Pancreas (tissue), 10 donors: Measurements from ENCODE around the gene ASTL. TPM values are rescaled to one million over a fixed set of nuclear protein-coding genes. Genes with fewer than 3 reads are reported as not detected.

Experiments
- ATAC-seq, 4 donors: fragments of 200-7000 bp; cut with Tn5 transposase; one replicate each; pipeline versions ENCODE4 v1.8.0 to v1.9.1; 2020; ENCODE audit warnings: mild to moderate bottlenecking in 4 of 4, moderate library complexity in 4 of 4
- DNase-seq, 6 donors: peaks; one replicate each; pipeline ENCODE4 v3.0.0-alpha.2; 2020
- FAIRE-seq: peaks from 2 replicates; lab custom pipeline; 2012; peaks lifted over from hg19 to GRCh38; lab: Jason Lieb, UNC
- H3K27ac ChIP-seq, 4 donors: fragments of 200-600 bp; sonication (generic); 1 replicate in 3 of 4; 2 replicates in 1 of 4; pipeline versions ENCODE4 v1.5.0 to v1.8.0; 2020
- H3K27me3 ChIP-seq, 4 donors: fragments of 200-600 bp; one replicate each; pipeline ENCODE4 v1.8.0; 2021
- H3K36me3 ChIP-seq, 3 donors: fragments of 200-600 bp; sonication (generic) in 1 of 3; one replicate each; pipeline versions ENCODE4 v1.5.0 to v1.8.0; 2020 to 2021
- H3K4me1 ChIP-seq, 3 donors: fragments of 200-600 bp; one replicate each; pipeline ENCODE4 v1.8.0; 2021
- H3K4me3 ChIP-seq, 4 donors: fragments of 200-600 bp; sonication (generic) in 2 of 4; one replicate each; pipeline versions ENCODE4 v1.5.0 to v1.8.0; 2020 to 2021
- H3K9me3 ChIP-seq, 4 donors: fragments of 200-600 bp; one replicate each; pipeline ENCODE4 v1.8.0; 2021
- WGBS, 2 donors: extraction: QIAGEN DNeasy Blood & Tissue Kit; methylation state at CpG; one replicate each; pipeline ENCODE4 v1.1.7; 2013; 5-methylcytosine and 5-hydroxymethylcytosine counted together
- intact Hi-C, 3 donors: fragments of 100-400 bp; cut with DNase I; formaldehyde crosslinking; loops; one replicate each; pipeline versions ENCODE4 v1.11.1 to v1.14.2; 2022
- polyA plus RNA-seq, 2 donors: library from polyadenylated mRNA; stranded (reverse); fragments of 200-250 nt; gene quantifications; one replicate each; pipeline ENCODE4 v1.2.3, GENCODE V29; 2013
- total RNA-seq, 6 donors: library from RNA; stranded (reverse); fragmentation: NEBNext Ultra II Directional in 4 of 6; extraction: Animal tissue kit (Norgen Biotek cat#: 25700) in 4 of 6; gene quantifications; one replicate each; pipeline versions ENCODE4 v1.2.1 to v1.2.4, GENCODE V29; 2021 to 2023
- TF ChIP-seq, protein P1 (sequence below), 4 donors: fragments of 200-600 bp; sonication (generic) in 3 of 4; IDR thresholded peaks; one replicate each; pipeline versions ENCODE4 v1.5.0 to v1.8.0; 2021; ENCODE audit warnings: antibody characterized with exemption in 4 of 4
- donor health status: healthy with polysubstance abuse.
- donor health status: DM: no; HTN: no; CAD: no; lungs with moderate emphysema.
- donor health status: DM: no; HTN: no; CAD: no.
- donor health status: control.
- donor health status: control.
- donor health status: Bipolar disorder and iron deficiency.
- donor health status: DM: yes; HTN: yes; CAD: no.
- donor health status: DM: no; HTN: no; CAD: no.
- donor health status: DM: no; HTN: no; CAD: no.
- donor health status: DM: yes; HTN: yes; CAD: no.

The ASTL gene
- total and polyA plus RNA-seq, 8 donors = 0.14 TPM; not detected in 7

DNA sequence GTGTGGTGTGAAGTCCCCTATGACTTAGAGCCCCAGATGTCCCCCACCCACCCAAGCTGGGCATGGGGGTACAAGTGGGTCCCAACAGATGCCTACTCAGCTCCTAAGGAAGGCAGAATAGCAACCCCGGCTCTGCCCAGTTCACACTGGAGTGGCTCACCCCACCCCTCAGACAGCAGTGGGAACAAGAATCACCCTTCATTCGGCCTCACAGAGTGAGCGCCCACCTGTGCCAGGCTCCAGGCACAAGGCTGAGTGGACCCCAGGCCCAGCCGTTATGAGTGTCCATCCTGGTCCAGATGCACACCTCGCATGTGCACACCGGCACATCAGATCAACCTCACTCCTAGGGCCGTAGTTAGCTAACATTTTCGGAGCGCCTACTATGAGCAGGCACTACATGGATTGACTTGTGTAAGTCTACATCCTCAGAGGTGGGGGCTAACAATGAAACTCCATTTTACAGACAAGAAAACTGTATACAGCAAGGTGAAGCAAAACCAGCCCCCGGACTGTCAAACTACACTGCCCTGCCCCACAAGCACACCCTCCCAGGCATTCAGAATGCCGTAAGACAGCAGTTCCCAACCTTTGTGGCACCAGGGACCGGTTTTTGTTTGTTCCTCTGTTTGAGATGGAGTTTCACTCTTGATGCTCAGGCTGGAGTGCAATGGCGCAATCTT, 2.8 kb upstream of the ASTL start:
- no peak for FAIRE-seq
- Histone ChIP-seq H3K27ac (no peak overlapping the region), H3K4me1 (no peaks in the 10 kb centered on the region), H3K27me3 (no peaks in the 10 kb centered on the region), H3K9me3 (no peaks in the 10 kb centered on the region), H3K36me3 (no peaks in the 10 kb centered on the region), H3K4me3 (no peak overlapping the region)
- no peak for ATAC-seq
- TF ChIP-seq, protein P1, sequence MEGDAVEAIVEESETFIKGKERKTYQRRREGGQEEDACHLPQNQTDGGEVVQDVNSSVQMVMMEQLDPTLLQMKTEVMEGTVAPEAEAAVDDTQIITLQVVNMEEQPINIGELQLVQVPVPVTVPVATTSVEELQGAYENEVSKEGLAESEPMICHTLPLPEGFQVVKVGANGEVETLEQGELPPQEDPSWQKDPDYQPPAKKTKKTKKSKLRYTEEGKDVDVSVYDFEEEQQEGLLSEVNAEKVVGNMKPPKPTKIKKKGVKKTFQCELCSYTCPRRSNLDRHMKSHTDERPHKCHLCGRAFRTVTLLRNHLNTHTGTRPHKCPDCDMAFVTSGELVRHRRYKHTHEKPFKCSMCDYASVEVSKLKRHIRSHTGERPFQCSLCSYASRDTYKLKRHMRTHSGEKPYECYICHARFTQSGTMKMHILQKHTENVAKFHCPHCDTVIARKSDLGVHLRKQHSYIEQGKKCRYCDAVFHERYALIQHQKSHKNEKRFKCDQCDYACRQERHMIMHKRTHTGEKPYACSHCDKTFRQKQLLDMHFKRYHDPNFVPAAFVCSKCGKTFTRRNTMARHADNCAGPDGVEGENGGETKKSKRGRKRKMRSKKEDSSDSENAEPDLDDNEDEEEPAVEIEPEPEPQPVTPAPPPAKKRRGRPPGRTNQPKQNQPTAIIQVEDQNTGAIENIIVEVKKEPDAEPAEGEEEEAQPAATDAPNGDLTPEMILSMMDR (IDR thresholded peaks at IDR 0.05) = no peak
- WGBS, 2 donors = 86 to 97% methylated on average over 12 to 13 of the region's 13 CpGs
- peak in 3 of 6 donors; percentile 9 to 45 (median 39) for DNase-seq
- intact Hi-C loops = no loop called here

DNA sequence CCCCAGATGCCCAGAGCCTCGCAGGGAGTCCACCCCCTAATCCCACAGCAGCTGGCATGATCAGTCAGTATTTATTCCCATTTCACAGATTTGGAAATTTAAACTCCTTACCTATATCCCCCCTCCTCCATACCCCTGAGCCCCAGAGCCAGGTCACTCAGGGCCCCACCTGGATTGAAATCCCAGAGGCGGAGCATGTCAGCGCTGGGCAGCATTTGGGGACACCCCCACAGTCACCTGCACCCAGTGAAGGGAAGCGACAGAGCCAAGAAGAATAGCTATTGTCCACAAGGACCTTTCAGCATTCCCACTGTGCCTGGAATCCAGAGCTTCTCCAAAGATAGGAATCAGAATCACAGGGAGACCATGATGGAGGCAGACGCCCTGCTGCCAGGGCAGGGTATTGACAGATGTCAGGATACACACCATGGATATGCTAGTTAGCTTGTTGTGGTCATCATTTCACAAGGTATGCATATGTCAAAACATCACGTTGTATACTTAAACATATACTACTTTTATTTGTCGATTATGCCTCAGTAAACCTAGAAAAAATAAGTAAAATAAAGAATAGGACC, 968 bp upstream of the ASTL start:
- intact Hi-C loops = no loop called here
- Histone ChIP-seq H3K9me3 (no peaks in the 10 kb centered on the region), H3K27me3 (no peaks in the 10 kb centered on the region), H3K4me1 (no peaks in the 10 kb centered on the region), H3K4me3 (no peak overlapping the region), H3K27ac (no peak overlapping the region), H3K36me3 (no peaks in the 10 kb centered on the region)
- TF ChIP-seq, protein P1 (IDR thresholded peaks at IDR 0.05) = no peak
- peak in 2 of 6 donors; percentile 6 to 27 for DNase-seq
- ATAC-seq = no peak
- FAIRE-seq = no peak
- WGBS, 2 donors = 80 to 86% methylated on average over 7 of the region's 7 CpGs

DNA sequence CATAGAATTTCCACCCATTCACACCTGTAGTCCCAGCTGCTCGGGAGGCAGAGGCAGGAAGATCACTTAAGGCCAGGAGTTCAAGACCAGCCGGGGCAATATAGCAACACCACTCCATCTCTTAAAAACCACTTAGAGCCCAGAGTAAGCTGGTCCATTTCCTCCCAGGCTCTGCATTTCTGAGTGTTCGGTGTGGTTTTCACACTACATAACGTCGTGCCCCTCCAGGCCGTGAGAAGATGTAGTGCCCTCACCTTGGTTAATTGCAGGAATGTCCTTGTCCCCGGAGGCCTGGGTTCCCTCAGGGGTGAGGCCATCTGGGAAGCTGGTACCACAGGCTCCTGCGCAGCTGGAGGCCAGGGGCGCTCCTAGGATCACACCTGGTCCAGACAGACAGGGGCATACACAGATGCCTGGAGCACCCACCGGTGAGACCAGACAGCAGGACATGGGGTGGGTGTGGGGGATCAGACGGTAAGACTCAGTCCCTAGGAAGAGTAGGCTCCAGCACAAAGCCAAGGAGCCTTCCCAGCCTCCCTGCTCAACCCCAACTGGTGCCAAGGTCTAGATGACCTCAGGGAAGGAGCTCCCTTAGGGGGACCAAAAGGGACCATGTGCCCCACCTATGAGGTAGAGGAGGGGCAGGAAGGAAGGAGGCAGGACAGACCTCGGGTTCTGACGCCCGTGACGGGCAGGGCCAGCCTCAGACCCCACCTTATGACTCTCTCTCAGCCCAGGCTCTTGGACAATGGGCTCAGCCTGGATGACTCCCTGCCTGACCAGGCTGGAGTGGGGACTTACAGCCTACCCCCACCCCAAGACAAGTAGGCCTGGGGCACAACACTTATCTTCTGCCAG, 752 bp downstream of the ASTL start:
- no peaks in the 10 kb centered on the region for H3K9me3 ChIP-seq
- intact Hi-C loops = no loop called here
- DNase-seq = peak in 3 of 6 donors; percentile 14 to 50 (median 43)
- TF ChIP-seq, protein P1 (IDR thresholded peaks at IDR 0.05) = no peak
- H3K27ac ChIP-seq = no peak overlapping the region
- ATAC-seq = peak in 1 of 4 donors; percentile 9
- no peak for FAIRE-seq
- H3K4me3 ChIP-seq = no peak overlapping the region
- H3K4me1 ChIP-seq = no peaks in the 10 kb centered on the region
- no peaks in the 10 kb centered on the region for H3K36me3 ChIP-seq
- WGBS, 2 donors = 76 to 80% methylated on average over 15 of the region's 15 CpGs
- H3K27me3 ChIP-seq = no peaks in the 10 kb centered on the region

DNA sequence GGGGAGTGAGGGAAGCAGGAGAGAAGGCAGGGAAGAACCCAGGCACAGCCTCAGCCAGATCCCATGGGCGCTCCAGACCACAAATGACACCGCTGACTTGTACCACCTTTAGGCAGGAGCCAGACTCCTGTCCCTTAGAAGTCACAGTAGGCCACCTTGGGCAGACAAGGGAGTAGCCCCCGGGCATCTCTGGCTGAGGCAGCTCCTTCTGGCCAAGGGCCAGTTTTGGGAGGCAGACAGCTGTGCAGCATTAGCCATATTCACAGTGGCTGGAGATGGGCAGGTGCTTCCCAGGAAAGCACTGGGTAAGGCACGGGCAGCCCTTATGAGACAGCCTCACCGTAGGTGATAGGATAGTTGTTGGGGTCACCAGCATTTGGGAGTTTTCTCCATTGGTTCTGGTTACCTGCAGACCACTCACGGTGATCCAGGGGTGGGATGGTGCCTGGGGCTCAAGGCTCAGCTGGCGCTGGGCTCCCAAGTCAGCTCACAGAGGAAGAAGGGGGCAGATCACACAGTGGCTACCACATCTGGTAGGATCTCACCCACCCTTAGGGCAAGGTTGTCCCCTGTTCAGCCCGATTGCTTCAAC, 2.1 kb downstream of the ASTL start:
- no peaks in the 10 kb centered on the region for H3K36me3 ChIP-seq
- H3K9me3 ChIP-seq = no peaks in the 10 kb centered on the region
- FAIRE-seq (no peak), DNase-seq (peak in 2 of 6 donors; percentile 24 to 47), ATAC-seq (no peak)
- H3K4me3 ChIP-seq = no peak overlapping the region
- intact Hi-C loops = no loop called here
- H3K27me3 ChIP-seq = no peaks in the 10 kb centered on the region
- no peaks in the 10 kb centered on the region for H3K4me1 ChIP-seq
- TF ChIP-seq, protein P1 (IDR thresholded peaks at IDR 0.05) = no peak
- H3K27ac ChIP-seq = no peak overlapping the region
- 74 to 82% methylated on average over 8 of the region's 8 CpGs for WGBS, 2 donors
